HG03520 (cell line): Measurements from ENCODE around the gene CAGE1.

Source experiments
- ATAC-seq: cut with Tn5 transposase; IDR thresholded peaks from one replicate; pipeline ENCODE4 v1.9.1; 2021; ENCODE audit warnings: mild to moderate bottlenecking, moderate library complexity; ENCODE audit not compliant: unreplicated experiment

Gene CAGE1

DNA sequence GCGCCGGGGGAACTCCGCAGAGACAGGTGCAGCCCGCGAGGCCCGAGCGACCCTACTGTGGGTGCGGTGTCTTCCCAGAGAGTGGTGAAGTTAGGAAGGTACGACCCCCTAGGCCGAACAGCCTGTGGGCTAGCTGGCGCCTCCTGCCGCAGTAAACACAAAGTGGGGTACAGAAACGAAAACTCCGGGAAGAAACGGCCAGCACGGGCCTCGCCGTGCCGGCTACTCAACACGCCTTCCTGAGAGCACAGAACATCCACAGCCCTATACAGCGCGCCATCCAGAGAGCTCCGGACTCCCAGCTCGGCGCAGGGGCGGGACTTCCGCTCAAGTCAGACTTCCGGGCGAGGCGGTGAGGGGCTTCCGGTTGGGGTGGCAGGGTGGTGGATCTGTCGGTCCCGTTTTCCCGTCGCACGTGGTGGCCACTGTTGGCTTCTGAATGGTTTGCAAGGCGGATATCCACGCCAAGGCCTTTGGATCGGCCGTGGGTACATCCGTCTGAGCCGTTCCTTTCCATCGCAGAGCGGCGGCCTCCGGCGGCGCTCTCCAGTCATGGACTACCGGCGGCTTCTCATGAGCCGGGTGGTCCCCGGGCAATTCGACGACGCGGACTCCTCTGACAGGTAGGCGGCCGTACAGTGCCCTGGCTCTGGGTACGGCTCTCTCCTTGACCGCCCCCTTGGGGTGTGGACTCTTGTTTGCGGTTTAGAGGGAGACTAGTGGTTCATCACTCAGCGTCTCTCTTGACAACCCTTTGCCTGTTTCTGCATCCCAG is at the start of gene CAGE1, which contains the start of gene RIOK1:
CAGE1 (minus strand) TSS at position 292 of the 775 bp plus-strand sequence. CDS start 2,569 bp downstream, outside the sequence.
RIOK1 (plus strand) TSS at position 358 of the 775 bp plus-strand sequence; CDS start at position 553, 195 bp downstream.
- ATAC-seq: peak; percentile 97

- no peak for ATAC-seq
Measured at GRCh38 chr6:7439228-7439627, 49.7 kb upstream of the CAGE1 start.

GRCh38 chr6:7438011-7438410 is 48.5 kb upstream of the CAGE1 start:
- no peak for ATAC-seq

DNA sequence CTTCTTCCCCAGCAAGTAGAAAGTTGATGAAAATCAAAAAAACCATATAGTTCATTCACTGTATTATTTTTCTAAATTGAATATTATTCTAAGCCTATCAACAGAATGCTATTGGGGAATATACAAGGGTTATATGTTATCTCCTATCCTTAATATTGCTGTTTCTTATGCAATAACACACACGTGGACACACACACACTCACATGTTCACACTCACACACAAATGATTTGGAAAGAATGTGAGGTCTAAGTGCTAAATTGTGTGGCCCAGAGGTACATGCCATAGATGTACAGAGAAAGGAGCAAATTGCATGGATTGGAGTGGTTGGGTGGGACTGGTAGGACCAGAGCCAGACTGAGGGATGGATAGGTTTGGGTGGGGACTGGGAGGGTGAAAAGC is 45.1 kb upstream of the CAGE1 start:
- ATAC-seq: no peak

DNA sequence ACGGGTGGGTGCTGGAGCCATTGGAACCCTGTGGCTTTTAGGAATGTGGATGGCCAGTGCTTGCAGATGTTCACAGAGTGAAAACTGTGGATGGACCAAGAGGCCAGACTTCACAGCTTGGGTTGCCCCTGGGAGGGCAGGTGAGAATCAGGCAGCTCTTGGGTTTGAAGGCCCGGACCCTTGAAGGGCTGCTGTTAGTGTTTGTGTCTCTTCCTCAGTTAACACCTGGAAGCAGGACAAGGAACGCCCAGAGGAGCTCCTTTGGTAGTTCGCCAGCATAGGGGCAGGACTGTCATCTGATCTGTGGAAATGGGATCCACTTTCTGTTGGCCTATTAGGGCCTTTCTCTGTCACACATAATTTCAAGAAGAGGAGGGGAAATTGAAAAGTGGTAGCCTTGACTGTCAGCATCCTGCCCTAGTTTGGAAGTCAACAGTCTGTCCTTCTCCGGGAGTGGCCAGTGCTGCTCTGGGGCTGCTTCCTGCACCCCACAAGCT is 43.6 kb upstream of the CAGE1 start:
- no peak for ATAC-seq

- no peak for ATAC-seq
Measured at GRCh38 chr6:7432391-7433120, 43.0 kb upstream of the CAGE1 start.

- no peak for ATAC-seq
Measured at GRCh38 chr6:7431674-7432390, 42.3 kb upstream of the CAGE1 start.

DNA sequence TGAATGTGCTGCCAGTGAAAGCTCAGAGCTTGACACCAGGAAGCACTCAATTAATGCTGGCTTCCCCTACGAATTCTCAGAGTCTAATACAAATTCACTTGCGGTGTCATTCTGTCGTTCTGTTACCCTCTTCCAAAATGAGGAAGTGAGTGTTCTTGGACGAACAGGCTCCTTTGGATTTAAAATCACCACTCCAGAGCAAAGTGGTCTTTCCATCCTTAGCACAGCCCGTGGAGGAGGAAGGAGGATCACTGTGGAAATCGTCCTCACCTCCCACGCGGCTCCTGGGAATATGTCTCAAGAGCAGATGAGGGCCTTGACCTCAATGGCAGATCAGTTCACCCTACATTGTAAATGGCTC is 41.8 kb upstream of the CAGE1 start:
- ATAC-seq: no peak

GRCh38 chr6:7426447-7427169 is 37.1 kb upstream of the CAGE1 start:
- no peak for ATAC-seq

DNA sequence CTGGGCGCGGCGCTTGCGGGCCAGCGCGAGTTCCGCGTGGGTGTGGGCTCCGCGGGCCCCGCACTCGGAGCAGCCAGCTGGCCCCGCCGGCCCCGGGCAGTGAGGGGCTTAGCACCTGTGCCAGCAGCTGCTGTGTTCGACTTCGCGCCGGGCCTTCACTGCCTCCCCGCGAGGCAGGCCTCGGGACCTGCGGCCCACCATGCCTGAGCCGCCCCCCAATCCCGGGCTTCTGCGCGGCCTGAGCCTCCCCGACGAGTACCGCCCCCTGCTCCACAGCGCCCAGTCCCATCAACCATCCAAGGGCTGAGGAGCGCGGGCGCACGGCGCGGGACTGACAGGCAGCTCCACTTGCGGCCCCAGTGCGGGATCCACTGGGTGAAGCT is 36.3 kb upstream of the CAGE1 start:
- ATAC-seq: no peak

DNA sequence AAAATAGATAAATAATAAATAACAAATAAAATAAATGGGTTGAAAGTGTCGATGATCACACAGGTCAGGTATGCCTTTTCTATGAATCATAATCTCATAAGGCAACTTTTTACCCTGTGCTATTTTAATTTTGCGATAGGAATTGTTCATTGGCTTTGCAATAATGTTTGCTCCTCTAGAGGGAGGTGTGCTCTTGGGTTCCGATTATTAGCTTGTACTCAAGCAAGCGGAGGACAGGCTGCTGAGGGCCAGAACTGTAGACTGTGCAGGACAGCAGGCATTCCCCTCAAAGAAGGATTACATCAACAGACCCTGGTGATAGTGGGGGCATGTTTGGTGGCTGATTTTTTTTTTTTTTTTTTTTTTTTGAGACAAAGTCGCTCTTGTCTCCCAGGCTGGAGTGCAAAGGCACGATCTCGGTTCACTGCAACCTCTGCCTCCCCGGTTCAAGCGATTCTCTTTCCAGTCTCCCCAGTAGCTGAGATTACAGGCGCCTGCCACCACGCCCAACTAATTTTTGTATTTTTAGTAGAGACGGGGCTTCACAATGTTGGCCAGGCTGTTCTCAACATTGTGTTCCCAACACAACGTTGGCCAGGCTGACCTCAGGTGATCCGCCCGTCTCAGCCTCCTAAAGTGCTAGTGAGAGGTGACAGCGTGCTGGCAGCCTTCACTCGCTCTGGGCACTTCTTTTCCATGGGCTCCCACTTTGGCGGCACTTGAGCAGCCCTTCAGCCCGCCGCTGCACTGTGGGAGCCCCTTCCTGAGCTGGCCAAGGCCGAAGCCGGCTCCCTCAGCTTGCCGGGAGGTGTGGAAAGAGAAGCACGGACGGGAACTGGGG is 35.6 kb upstream of the CAGE1 start:
- no peak for ATAC-seq

DNA sequence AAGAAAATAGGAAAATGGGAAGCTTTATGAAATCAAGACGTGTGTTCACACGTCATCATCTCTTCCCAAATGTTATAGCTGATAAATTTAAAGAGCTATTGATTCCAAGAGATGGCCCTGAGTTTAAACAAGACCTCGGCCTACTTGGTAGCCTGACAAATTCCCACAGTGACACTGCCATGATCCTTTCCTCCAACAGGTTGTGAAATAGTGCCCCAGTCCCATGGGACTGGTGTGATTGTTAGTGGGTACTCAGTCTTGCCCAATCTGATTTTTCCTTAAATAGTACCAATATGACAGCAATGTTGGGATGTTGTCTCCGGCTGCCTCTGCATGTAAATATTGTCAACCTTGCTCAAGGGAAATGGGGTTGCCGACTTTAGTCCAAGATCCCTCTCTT is 34.5 kb upstream of the CAGE1 start:
- ATAC-seq: no peak

DNA sequence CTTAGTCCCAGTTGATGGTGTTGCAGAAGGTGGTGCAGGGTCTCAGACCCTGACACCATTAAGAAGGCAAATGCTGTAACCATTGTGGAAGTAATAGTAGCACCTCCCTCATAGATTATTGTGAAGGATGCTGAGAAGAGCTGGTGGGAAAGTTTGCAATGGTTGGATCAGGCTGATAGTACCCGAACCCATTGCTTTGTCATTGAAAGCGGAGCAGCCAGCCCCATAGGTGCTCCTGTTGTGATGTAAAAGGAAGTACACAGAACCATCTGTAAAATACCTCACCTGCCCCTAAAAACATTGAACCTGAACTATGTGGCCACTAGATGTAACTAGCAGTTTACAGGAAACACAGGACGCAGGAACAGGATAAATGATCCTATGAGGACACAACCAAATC is 31.5 kb upstream of the CAGE1 start:
- no peak for ATAC-seq

DNA sequence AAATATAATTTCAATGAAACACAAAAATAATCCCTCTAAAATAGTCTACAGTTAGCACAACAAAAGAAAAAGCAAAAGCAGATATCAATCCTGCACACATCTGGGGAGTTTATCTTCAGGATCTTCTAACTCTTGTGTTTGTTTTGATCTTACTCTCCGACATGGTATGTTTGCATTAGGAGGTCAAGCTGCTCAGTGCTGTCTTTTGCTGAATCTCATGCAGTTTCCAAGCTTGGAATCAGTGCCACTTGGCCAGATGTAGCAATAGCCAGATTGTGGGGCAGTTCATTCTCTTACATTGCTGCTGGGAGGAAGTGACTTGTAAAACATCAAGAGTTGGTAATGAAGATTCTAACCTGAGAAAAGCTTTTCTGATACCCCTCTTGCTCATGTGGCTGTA is 29.5 kb upstream of the CAGE1 start:
- ATAC-seq: no peak

GRCh38 chr6:7418238-7418905 is 28.8 kb upstream of the CAGE1 start:
- ATAC-seq: no peak

DNA sequence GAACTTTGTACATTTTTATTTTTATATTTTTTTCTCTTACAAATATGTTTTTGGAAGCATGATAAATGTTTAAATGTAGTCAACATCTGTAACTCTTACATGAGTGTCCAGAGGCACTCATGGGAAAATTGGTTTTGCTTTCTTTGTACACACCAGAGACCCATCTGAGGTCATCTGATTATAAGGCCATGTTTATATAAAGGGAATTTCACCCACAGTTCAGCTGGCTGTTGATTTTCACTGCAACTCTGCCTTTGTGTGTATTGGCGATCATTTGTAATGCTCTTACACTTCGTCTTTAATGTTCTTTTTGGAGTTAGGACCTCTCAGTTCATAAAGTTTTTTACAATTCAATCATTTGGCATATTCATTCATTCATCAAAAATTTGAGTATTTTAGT is 28.1 kb upstream of the CAGE1 start:
- ATAC-seq: no peak

GRCh38 chr6:7414811-7415210 is 25.3 kb upstream of the CAGE1 start:
- no peak for ATAC-seq

DNA sequence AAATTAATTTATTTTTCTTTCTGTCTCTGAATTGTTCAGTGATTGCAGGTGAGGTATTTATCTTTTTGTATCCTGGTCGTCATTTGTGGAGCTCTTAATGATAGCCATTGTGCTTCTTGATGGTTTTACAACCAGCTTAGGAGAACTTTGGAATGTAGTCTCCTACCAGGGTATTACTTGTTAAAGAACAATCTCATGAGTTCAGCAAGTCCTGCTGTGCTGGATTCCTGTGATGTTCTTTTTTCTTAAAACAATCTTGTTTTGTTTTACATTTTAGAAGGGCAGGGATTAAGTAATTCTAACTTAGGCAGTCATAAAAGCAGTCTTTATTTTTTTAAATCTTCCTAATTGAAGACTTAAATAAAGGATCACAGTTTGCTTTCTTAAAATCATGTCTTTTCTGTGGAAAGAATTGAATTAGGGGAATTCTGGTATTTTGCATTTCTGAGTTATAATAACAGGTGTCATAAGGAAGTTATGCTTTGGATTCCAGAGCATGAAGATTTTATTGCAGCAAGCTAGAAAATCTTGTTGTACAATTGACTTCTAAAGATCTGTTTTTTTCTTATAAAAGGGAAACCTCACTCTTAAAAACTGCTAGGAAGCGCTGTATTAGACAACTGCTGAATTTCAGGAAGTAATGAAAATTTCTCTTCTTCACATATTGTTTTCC is 23.7 kb upstream of the CAGE1 start:
- ATAC-seq: no peak

DNA sequence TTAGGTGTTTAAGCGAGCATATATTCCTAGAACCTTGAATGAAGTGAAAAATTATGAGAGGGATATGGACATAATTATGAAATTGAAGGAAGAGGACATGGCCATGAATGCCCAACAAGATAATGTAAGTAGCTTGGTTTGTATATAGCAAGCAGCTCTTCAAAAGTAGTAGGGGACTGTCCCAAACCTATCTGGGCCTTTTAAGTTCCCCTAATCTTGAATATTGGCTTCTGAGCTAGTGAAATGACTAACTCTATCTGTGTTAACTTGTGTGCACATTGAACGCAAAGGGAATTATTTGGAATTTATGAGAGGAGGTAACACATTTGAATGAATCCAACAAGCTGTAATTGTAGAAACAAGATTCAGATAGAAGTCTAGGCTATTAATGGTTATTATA is 21.8 kb upstream of the CAGE1 start:
- no peak for ATAC-seq
